Gastrocnemius medialis (tissue), 4 donors: ENCODE results near the gene USP17L5.
"Not testable (repeated sequence)": the region's sequence is repeated elsewhere in the genome, so short reads cannot be mapped to it uniquely, and the experiment has no call there.

ENCODE experiments used
- POLR2A ChIP-seq, 2 donors: fragments of 450-650 bp; IDR thresholded peaks; one replicate each; pipeline ENCODE4 v1.6.1; 2017; ENCODE audit warnings: antibody characterized with exemption in 2 of 2, mild to moderate bottlenecking in 2 of 2, moderate library complexity in 2 of 2
- TF ChIP-seq, protein P1 (sequence below), 5 experiments: fragments of 450-650 bp in 3 of 5; fragments of 200-600 bp in 2 of 5; sonication (generic) in 2 of 5; IDR thresholded peaks in 4 of 5; conservative IDR thresholded peaks in 1 of 5; 1 replicate in 4 of 5; 2 replicates in 1 of 5; pipeline ENCODE4 v1.5.1; 2016 to 2019; ENCODE audit warnings: antibody characterized with exemption in 5 of 5, mild to moderate bottlenecking in 3 of 5, moderate library complexity in 3 of 5

GRCh38 chr4:9389001-9389400, 49.8 kb downstream of the USP17L5 start:
- TF ChIP-seq, protein P1, sequence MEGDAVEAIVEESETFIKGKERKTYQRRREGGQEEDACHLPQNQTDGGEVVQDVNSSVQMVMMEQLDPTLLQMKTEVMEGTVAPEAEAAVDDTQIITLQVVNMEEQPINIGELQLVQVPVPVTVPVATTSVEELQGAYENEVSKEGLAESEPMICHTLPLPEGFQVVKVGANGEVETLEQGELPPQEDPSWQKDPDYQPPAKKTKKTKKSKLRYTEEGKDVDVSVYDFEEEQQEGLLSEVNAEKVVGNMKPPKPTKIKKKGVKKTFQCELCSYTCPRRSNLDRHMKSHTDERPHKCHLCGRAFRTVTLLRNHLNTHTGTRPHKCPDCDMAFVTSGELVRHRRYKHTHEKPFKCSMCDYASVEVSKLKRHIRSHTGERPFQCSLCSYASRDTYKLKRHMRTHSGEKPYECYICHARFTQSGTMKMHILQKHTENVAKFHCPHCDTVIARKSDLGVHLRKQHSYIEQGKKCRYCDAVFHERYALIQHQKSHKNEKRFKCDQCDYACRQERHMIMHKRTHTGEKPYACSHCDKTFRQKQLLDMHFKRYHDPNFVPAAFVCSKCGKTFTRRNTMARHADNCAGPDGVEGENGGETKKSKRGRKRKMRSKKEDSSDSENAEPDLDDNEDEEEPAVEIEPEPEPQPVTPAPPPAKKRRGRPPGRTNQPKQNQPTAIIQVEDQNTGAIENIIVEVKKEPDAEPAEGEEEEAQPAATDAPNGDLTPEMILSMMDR (IDR thresholded peaks at IDR 0.05 in 4 of 5, conservative IDR thresholded peaks at IDR 0.05 in 1 of 5), result not testable (repeated sequence)
- not testable (repeated sequence) for TF ChIP-seq POLR2A (IDR thresholded peaks at IDR 0.05)
